ENCODE data around the gene WDR33. TPM values are rescaled to one million over a fixed set of nuclear protein-coding genes. Genes with fewer than 3 reads are reported as not detected.

Gene WDR33
- total RNA-seq, 2 experiments from 2014 or later: 71.4 to 74.6 TPM

GRCh38 chr2:127768775-127769479, 42.0 kb downstream of the WDR33 start:
- POLR2A ChIA-PET: interaction anchor here (1.0 kb wide), 1 partner anchor 67 kb away, joined by 4 read pairs; no protein-coding TSS in a partner anchor
- no peak overlapping the region for H3K27ac Mint-ChIP-seq

GRCh38 chr2:127763776-127764175, 47.2 kb downstream of the WDR33 start:
- H3K4me3 Mint-ChIP-seq: no peak overlapping the region
- H3K27me3 Mint-ChIP-seq: no peaks in the 10 kb centered on the region
- ChIA-PET CTCF (interaction anchor here (1.1 to 1.8 kb wide), 2 partner anchors 11 to 17 kb away, joined by 3 to 6 read pairs; no protein-coding TSS in a partner anchor), POLR2A (interaction anchor here (1.1 to 1.6 kb wide), 2 partner anchors 12 to 21 kb away, joined by 3 to 4 read pairs; no protein-coding TSS in a partner anchor)
- TF ChIP-seq CTCF (IDR thresholded peaks at IDR 0.05): no peak
- peaks cover 20% of the 10 kb centered on the region for H3K4me1 Mint-ChIP-seq (ENCODE audit: low read depth)
- ATAC-seq: no peak
- no peaks in the 10 kb centered on the region for H3K9me3 Mint-ChIP-seq
- H3K27ac Mint-ChIP-seq: no peak overlapping the region
- peaks cover 36% of the 10 kb centered on the region for H3K36me3 Mint-ChIP-seq (ENCODE audit: low read depth)
- intact Hi-C loops (cut with micrococcal nuclease): no loop called here
- DNase-seq: no peak

More at GRCh38 chr2:127768775-127769479, 42.0 kb downstream of the WDR33 start:
- ATAC-seq: no peak
- Mint-ChIP-seq H3K36me3 (ENCODE audit: low read depth) (peaks cover 22% of the 10 kb centered on the region), H3K9me3 (no peaks in the 10 kb centered on the region), H3K4me3 (no peak overlapping the region), H3K27me3 (no peaks in the 10 kb centered on the region), H3K4me1 (ENCODE audit: low read depth) (peaks cover 13% of the 10 kb centered on the region)
- no peak for DNase-seq
- TF ChIP-seq CTCF (IDR thresholded peaks at IDR 0.05): no peak
- CTCF ChIA-PET: no interaction called here
- intact Hi-C loops (cut with micrococcal nuclease): no loop called here

DNA sequence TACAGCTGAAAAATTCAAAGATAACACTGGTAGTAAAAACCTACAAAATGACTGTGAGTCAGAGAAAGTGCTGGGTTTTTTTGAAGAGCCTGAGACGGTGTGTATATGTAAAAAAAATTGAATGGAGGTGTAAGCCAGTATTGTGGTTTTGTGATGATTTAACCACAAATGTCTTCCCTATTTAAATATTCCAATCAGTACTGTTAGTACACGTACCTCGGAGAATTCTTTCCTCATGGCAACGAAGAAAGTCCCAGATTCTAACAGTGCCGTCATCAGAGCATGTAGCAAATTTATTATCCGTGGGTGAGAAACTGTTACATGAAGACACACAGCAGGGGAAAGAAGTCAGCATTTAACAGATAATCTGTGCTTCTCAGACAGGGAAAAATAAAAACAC, 48.1 kb downstream of the WDR33 start:
- Mint-ChIP-seq H3K9me3 (no peaks in the 10 kb centered on the region), H3K4me3 (no peak overlapping the region), H3K4me1 (ENCODE audit: low read depth) (peaks cover 20% of the 10 kb centered on the region), H3K27ac (peak overlapping the region; percentile 63), H3K27me3 (no peaks in the 10 kb centered on the region), H3K36me3 (ENCODE audit: low read depth) (peaks cover 32% of the 10 kb centered on the region)
- ATAC-seq (no peak), DNase-seq (no peak)
- intact Hi-C loops (cut with micrococcal nuclease): no loop called here
- ChIA-PET CTCF (interaction anchor here (1.1 to 1.8 kb wide), 3 partner anchors 12 to 18 kb away, joined by 3 to 6 read pairs (median 4); no protein-coding TSS in a partner anchor), POLR2A (interaction anchor here (1.1 kb wide), 1 partner anchor 13 kb away, joined by 4 read pairs; no protein-coding TSS in a partner anchor)
- TF ChIP-seq CTCF (IDR thresholded peaks at IDR 0.05): no peak

DNA sequence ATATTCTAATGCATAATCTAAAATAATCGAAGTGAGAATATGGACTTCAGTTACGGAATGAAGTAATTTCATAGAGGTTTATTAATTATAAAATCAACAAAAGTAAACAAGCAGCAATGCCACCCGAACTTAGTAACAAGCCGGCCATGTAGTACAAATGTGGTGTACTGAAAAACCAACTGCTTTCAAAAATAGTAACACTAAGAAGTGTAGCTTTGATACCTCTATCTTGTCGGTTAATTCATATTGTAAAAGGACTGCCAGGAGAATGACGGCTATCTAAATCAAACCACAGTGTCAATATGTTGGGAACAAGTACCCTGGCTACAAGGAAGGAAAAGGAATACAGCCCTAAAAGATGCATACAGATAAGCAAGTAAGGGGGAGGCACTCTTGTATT, 48.5 kb downstream of the WDR33 start:
- ATAC-seq (no peak), DNase-seq (no peak)
- no peaks in the 10 kb centered on the region for H3K27me3 Mint-ChIP-seq
- H3K9me3 Mint-ChIP-seq: no peaks in the 10 kb centered on the region
- no peak overlapping the region for H3K4me3 Mint-ChIP-seq
- H3K27ac Mint-ChIP-seq: peak overlapping the region; percentile 63
- peaks cover 30% of the 10 kb centered on the region for H3K36me3 Mint-ChIP-seq (ENCODE audit: low read depth)
- ChIA-PET CTCF (interaction anchor here (1.5 to 1.8 kb wide), 2 partner anchors 12 to 14 kb away, joined by 4 to 6 read pairs; no protein-coding TSS in a partner anchor), POLR2A (no interaction called here)
- TF ChIP-seq CTCF (IDR thresholded peaks at IDR 0.05): no peak
- intact Hi-C loops (cut with micrococcal nuclease): no loop called here
- peaks cover 20% of the 10 kb centered on the region for H3K4me1 Mint-ChIP-seq (ENCODE audit: low read depth)

DNA sequence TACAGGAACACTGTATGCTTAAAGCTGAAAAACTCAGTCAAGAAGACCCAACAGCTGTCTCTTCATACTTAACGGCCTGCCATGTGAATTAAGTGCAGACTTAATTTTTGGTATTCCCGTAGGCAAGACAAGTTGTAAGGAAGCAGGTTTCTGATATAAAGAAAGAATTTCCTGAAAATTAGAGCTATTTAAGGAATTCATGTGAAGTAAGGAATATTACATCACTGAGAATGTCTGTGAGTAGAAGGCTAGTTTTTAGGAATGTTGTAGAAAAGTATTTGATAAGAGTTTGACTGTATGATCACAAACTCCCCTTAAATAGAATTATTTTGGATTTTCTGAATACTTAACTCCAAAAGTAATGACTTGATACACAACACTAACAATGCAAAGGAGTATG, 51.0 kb downstream of the WDR33 start:
- intact Hi-C loops (cut with micrococcal nuclease): no loop called here
- H3K36me3 Mint-ChIP-seq (ENCODE audit: low read depth): peaks cover 28% of the 10 kb centered on the region
- ATAC-seq: no peak
- POLR2A ChIA-PET: no interaction called here
- no peaks in the 10 kb centered on the region for H3K27me3 Mint-ChIP-seq
- DNase-seq: no peak
- no peaks in the 10 kb centered on the region for H3K9me3 Mint-ChIP-seq
- H3K4me3 Mint-ChIP-seq: no peak overlapping the region
- no peak for TF ChIP-seq CTCF (IDR thresholded peaks at IDR 0.05)
- CTCF ChIA-PET: interaction anchor here (0.8 to 1.8 kb wide), 2 partner anchors 12 to 32 kb away, joined by 3 to 4 read pairs; no protein-coding TSS in a partner anchor
- H3K27ac Mint-ChIP-seq: no peak overlapping the region
- H3K4me1 Mint-ChIP-seq (ENCODE audit: low read depth): peaks cover 20% of the 10 kb centered on the region
